ENCODE data around the gene TTLL3.
"Not testable (repeated sequence)": the region's sequence is repeated elsewhere in the genome, so short reads cannot be mapped to it uniquely, and the experiment has no call there.

Gene TTLL3

GRCh38 chr3:9870978-9871377 is 60.9 kb downstream of the TTLL3 start:
- no peak for DNase-seq (ENCODE audit: low spot score)

GRCh38 chr3:9872067-9872466 is 62.0 kb downstream of the TTLL3 start:
- not testable (repeated sequence) for DNase-seq (ENCODE audit: low spot score)

- no peak for DNase-seq (ENCODE audit: low spot score)
These were observed 65.4 kb downstream of the TTLL3 start for GRCh38 chr3:9875448-9875847.

GRCh38 chr3:9876255-9876654 is 66.2 kb downstream of the TTLL3 start:
- DNase-seq (ENCODE audit: low spot score): not testable (repeated sequence)

GRCh38 chr3:9876991-9877390 is 66.9 kb downstream of the TTLL3 start:
- no peak for DNase-seq (ENCODE audit: low spot score)

- DNase-seq (ENCODE audit: low spot score): no peak
These were observed 68.6 kb downstream of the TTLL3 start for GRCh38 chr3:9878700-9879099.

GRCh38 chr3:9879830-9880549 is 69.9 kb downstream of the TTLL3 start, which contains the start of gene CIDEC:
Gene CIDEC, minus strand, starts transcription at chr3:9880253. Its CDS starts 1,767 bp downstream, at chr3:9878486.
- no peak for DNase-seq (ENCODE audit: low spot score)

GRCh38 chr3:9881441-9881840 is 71.4 kb downstream of the TTLL3 start:
- DNase-seq (ENCODE audit: low spot score): no peak

- no peak for DNase-seq (ENCODE audit: low spot score)
These were observed 73.9 kb downstream of the TTLL3 start for GRCh38 chr3:9883706-9884554.

- DNase-seq (ENCODE audit: low spot score): no peak
These were observed 74.6 kb downstream of the TTLL3 start for GRCh38 chr3:9884555-9885165.

All from NAMALWA (cell line).